Left ventricle myocardium inferior (tissue), 1 donor: Measurements from ENCODE around the gene ZNF492. TPM values are rescaled to one million over a fixed set of nuclear protein-coding genes. Genes with fewer than 3 reads are reported as not detected.

ENCODE experiments used
- DNase-seq: peaks from one replicate; pipeline ENCODE4 v3.0.0-alpha.2; 2020
- H3K27ac ChIP-seq: fragments of 200-600 bp; replicated peaks from 2 replicates; pipeline ENCODE4 v1.8.0; 2021
- H3K27me3 ChIP-seq: fragments of 200-600 bp; 2 replicates; pipeline ENCODE4 v1.8.0; 2021; ENCODE audit warnings: low read depth
- H3K36me3 ChIP-seq: fragments of 200-600 bp; 2 replicates; pipeline ENCODE4 v1.8.0; 2021
- H3K4me1 ChIP-seq: fragments of 200-600 bp; 2 replicates; pipeline ENCODE4 v1.8.0; 2021
- H3K4me3 ChIP-seq: fragments of 200-600 bp; 2 replicates; pipeline ENCODE4 v1.8.0; 2021; ENCODE audit warnings: mild to moderate bottlenecking, moderate library complexity
- H3K9me3 ChIP-seq: fragments of 200-600 bp; replicated peaks from 2 replicates; pipeline ENCODE4 v1.8.0; 2021
- intact Hi-C: fragments of 100-400 bp; cut with micrococcal nuclease; formaldehyde crosslinking; loops from one replicate; pipeline ENCODE4 v1.11.0; 2022
- total RNA-seq: library from RNA; stranded (reverse); fragmentation: NEBNext Ultra II Directional; extraction: Animal tissue kit (Norgen Biotek cat#: 25700); gene quantifications from one replicate; pipeline ENCODE4 v1.2.1, GENCODE V29; 2021
- TF ChIP-seq, protein P1 (sequence below): fragments of 200-600 bp; IDR thresholded peaks from 2 replicates; pipeline ENCODE4 v1.8.0; 2021; ENCODE audit warnings: antibody characterized with exemption, mild to moderate bottlenecking, borderline replicate concordance
- donor health status: DM: no; HTN: yes; CAD: no; lungs with severe emphysema.

ZNF492 gene
- total RNA-seq, 1 donor from 2014 or later: 0.08 TPM

DNA sequence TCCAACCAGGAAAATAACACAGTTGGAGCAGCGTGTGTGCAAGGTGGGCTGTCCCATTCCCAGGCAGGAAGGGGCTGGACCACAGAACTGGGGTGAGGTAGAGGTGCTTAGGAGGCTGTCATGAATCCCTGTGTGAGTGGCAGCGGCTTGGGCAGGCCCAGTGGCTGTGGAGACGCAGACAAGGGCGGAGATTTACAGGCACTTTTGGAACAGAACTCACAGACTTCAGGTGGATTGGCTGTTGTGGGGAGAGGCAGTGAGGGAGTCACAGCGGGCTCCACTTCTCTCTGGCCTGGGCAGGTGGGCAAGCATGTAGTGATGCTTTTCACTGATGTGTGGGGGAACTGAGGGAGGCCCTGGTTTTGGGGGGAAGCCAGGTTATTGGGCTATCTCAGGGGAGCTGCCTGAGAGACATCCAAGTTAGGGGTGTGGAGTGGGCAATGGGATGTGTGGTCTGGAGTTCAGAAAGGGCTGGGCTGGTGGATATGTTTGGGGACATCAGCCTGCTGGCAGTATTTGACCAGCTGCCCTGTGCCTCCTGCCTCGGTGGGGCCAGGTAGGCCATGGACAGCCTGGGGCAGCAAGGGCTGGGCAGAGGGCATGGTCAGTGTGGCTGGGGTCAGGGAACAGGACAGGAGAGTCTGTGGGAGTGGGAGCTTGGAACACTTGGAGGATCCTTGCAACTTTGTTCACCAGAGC is 27.0 kb upstream of the ZNF492 start:
- Histone ChIP-seq H3K4me3 (no peak overlapping the region), H3K9me3 (no peaks in the 10 kb centered on the region), H3K4me1 (no peaks in the 10 kb centered on the region), H3K27me3 (peaks cover 39% of the 10 kb centered on the region), H3K36me3 (no peaks in the 10 kb centered on the region), H3K27ac (no peak overlapping the region)
- intact Hi-C loops: no loop called here
- DNase-seq: no peak
- TF ChIP-seq, protein P1, sequence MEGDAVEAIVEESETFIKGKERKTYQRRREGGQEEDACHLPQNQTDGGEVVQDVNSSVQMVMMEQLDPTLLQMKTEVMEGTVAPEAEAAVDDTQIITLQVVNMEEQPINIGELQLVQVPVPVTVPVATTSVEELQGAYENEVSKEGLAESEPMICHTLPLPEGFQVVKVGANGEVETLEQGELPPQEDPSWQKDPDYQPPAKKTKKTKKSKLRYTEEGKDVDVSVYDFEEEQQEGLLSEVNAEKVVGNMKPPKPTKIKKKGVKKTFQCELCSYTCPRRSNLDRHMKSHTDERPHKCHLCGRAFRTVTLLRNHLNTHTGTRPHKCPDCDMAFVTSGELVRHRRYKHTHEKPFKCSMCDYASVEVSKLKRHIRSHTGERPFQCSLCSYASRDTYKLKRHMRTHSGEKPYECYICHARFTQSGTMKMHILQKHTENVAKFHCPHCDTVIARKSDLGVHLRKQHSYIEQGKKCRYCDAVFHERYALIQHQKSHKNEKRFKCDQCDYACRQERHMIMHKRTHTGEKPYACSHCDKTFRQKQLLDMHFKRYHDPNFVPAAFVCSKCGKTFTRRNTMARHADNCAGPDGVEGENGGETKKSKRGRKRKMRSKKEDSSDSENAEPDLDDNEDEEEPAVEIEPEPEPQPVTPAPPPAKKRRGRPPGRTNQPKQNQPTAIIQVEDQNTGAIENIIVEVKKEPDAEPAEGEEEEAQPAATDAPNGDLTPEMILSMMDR: no peak

DNA sequence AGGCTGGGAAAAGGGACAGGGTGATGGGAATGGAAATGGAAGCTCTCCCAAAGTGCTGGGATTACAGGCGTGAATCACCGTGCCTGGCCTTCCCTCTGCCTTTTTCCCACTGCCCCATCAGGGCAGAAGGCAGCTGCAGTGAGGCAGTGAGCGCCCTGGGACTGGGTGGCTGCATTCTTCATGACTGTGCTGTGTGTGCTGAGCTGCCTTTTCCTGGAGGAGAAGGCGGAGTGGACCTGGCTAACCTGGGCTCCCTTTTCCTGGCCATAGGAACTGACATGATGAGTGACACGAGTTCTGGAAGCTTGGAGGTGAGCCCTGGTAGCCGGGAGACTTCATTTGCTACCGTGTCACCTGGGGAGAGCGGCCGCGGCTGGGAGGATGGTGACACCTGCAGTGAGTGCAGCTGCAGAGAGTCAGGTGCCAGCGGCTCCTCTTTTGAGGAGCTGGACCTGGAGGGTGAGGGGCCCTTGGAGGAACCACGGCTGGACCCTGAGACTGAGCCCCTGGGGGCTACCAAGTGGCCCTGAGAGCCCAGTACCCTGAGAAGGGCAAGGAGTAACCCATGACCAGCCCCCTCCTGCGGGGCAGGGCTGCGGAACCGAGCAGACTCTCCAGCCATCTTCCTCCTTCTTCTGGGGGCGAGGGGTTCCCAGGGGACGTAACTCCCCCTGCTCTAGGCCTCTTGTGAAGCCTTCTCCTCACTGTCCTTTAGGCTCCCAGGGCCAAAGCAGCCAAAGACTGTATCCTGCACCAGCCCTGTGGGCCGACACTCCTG is 26.3 kb upstream of the ZNF492 start:
- TF ChIP-seq, protein P1: no peak
- no peak overlapping the region for H3K27ac ChIP-seq
- H3K27me3 ChIP-seq: peaks cover 32% of the 10 kb centered on the region
- no peaks in the 10 kb centered on the region for H3K36me3 ChIP-seq
- no peak for DNase-seq
- H3K9me3 ChIP-seq: no peaks in the 10 kb centered on the region
- H3K4me1 ChIP-seq: no peaks in the 10 kb centered on the region
- intact Hi-C loops: no loop called here
- no peak overlapping the region for H3K4me3 ChIP-seq

DNA sequence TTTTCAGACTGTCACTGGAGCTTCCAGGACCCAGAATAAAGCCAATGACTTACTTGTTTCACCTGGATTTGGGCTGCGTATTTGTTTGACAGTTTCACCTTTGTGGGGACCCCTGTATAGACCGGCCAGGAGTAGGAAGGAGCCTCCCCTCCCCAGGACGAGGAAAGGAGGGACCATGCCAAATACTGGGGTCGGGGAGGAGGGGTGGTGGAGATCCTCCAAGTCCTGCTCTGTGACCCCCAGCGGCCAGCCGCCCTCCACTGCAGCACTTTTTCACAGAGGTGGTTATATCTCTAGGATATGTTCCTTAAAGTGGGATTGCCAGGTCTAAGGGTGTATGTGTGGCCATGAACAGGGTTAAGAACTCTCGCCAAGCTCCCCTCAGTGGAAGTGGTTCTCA is 25.7 kb upstream of the ZNF492 start:
- no peaks in the 10 kb centered on the region for H3K4me1 ChIP-seq
- H3K27ac ChIP-seq: no peak overlapping the region
- H3K36me3 ChIP-seq: no peaks in the 10 kb centered on the region
- no peak for DNase-seq
- H3K9me3 ChIP-seq: no peaks in the 10 kb centered on the region
- no peak overlapping the region for H3K4me3 ChIP-seq
- intact Hi-C loops: no loop called here
- peaks cover 26% of the 10 kb centered on the region for H3K27me3 ChIP-seq
- TF ChIP-seq, protein P1: no peak

DNA sequence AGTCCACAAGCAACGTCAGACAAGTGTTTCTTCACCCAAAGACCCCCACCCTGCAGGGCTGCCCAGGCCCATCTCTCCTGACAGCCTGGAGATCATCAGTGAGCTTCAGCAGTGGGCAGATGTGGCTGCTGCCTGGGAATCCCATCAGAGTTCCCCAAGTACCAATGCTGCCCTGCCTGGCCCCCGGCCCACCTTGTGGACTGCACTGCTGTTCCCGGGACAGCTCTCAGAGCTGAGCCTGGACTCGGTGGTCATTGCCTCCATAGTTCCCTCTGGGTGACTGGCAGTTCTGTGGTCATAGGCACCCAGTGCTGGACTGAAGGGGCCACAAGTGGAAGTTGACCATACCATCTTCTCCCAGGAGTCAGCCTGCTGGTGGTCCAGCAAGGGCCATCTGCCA is 24.5 kb upstream of the ZNF492 start:
- TF ChIP-seq, protein P1: no peak
- Histone ChIP-seq H3K4me1 (no peaks in the 10 kb centered on the region), H3K27ac (no peak overlapping the region), H3K9me3 (no peaks in the 10 kb centered on the region), H3K36me3 (no peaks in the 10 kb centered on the region), H3K4me3 (no peak overlapping the region), H3K27me3 (peaks cover 17% of the 10 kb centered on the region)
- DNase-seq: no peak
- intact Hi-C loops: no loop called here

DNA sequence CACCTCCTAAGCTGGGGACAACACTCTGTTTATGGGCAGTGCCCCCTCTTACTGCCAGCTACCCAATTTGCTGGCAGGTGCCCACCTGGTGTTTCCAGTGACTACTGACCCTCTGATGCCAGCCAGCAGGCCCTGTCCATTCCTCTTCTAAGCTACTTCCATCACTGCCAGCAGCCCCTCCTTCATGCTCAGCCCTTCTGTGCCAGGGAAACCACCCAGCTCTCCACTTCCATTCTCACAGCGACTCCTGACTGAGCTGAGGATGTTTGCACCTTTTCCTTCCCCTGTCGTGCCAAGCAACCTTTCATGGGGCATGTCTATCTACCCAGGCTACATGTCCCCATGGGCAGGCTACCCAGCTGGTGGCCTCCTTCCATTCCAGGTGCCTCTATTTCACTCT is 24.0 kb upstream of the ZNF492 start:
- Histone ChIP-seq H3K36me3 (no peaks in the 10 kb centered on the region), H3K27ac (no peak overlapping the region), H3K4me1 (no peaks in the 10 kb centered on the region), H3K4me3 (no peak overlapping the region), H3K9me3 (no peaks in the 10 kb centered on the region), H3K27me3 (peaks cover 13% of the 10 kb centered on the region)
- no peak for DNase-seq
- intact Hi-C loops: no loop called here
- TF ChIP-seq, protein P1: no peak
